Amniotic stem cell (primary cell): ENCODE data around the gene SKP2.
"Not testable (repeated sequence)": the region's sequence is repeated elsewhere in the genome, so short reads cannot be mapped to it uniquely, and the experiment has no call there.

Experiments
- DNase-seq: peaks from one replicate; lab custom pipeline; 2025; lab: John Stamatoyannopoulos, UW

The SKP2 gene

GRCh38 chr5:36156619-36157018 lies 4.7 kb downstream of the SKP2 start:
- DNase-seq: peak; percentile 59

GRCh38 chr5:36158144-36158543 lies 6.2 kb downstream of the SKP2 start:
- peak; percentile 23 for DNase-seq

DNA sequence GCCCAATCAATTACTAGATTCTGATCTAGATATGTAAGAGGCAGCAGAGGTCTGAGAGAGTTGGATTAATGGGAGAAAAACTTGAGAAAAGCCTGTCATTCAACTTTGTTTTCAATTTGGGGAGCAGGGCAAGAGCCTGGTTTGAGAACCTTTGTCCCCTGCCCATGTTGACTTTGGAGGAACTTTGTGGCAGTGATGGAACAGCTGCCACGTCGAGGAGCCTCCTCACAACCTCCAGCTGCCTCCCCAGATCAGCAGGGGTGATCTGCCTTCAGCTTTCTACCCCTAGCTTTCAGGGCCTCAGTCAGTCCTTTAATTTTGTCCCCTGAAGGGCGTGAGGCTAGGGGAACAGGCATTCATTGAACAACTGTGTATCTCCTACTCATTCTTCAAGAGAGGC lies 8.7 kb downstream of the SKP2 start:
- DNase-seq: no peak

DNA sequence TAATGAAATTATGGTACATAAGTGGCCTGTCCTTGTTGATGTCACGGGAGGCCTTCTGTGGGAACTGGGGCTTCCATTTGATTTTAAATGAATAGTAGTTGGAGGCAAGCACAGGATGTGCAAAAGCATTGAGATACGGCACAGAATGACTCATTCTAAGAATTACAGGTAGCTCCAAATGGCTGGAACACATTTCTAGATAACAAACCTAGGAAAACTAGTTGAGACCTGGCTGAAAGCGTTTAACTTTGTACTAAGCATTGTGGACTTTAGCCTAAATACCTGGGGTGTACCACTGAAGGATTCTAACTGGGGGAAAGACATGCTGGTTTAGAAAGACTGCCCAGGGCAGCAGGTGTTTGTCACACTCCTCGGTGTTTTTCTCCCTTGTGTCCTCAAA lies 9.4 kb downstream of the SKP2 start:
- DNase-seq: no peak

GRCh38 chr5:36162810-36163486 lies 11.0 kb downstream of the SKP2 start:
- DNase-seq: no peak

DNA sequence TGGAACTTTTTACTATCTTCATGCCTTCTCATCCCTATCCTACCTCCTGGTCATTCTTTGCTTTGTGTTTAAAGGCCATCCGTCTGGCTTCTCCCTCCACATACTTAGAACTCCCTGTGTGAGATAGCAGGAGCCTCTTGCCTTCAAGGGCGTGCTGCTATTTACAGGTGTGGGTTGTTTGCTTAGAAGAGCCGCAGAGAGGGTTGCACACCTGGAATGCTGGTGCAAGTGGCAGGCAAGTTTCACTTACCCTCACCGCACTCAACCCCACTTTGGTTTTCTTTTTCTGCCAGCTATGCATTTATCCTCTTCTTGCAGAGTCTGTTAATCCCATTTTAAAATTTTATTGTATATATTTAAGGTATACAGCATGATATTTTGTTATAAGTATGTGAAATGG lies 12.6 kb downstream of the SKP2 start:
- no peak for DNase-seq

- DNase-seq: no peak
These were observed 16.8 kb downstream of the SKP2 start for GRCh38 chr5:36168737-36169136.

- no peak for DNase-seq
These were observed 19.0 kb downstream of the SKP2 start for GRCh38 chr5:36170832-36171424.

DNA sequence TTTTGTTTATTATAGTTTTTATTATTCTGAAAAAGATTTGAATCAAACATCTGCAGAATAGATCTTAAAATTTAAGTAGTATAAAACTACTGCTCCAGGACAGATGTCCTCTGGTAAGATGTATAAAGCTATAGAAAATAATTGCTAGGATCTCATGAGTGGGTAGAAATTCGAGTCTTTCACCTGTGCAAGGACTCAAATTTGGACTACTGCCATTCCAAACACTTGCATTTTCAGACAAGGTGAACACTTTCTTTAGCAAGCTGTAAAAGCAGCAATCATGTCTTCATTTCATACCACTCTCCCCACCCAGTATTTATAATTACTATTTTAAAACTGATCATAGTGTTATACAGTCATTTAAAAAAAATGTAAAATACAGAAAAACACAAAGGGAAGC lies 20.7 kb downstream of the SKP2 start:
- DNase-seq: no peak

DNA sequence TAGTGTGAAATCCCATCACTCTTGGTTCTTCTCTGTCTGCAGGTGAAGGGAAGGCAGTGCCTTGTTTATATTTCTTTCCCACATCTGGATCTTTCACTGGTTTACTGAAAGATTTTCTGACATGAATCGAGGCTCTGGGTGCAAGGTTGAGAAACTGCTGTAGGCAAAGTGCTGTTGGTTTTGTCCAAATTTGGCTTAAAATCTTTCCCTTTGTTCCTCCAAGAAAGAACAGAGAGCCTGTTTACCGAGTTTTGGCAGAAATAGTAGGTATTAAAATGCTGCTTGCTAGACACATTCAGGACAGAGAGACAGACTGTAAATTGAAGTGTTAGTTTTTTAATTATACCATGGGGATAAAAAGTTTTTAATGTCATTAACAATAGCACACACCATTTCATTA lies 21.5 kb downstream of the SKP2 start:
- no peak for DNase-seq

DNA sequence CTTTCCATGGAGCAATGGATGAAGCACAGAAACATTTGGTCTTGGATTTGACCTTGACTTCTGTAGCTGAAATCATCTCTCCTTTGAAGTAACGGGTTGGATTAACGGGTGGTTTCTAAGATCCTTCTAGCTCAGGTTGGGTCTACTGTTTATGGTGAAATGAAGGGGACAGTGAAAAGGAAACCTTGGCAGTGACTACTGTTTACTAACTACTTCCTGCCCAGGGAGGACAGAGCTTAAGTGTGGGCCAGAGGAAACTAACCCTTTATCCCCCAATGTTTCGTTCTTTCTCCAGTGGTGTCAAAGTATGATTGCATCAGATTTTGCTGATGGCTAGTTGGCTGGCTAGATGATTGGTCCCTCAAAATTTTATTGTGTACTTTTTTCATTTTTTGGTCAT lies 22.2 kb downstream of the SKP2 start:
- no peak for DNase-seq

DNA sequence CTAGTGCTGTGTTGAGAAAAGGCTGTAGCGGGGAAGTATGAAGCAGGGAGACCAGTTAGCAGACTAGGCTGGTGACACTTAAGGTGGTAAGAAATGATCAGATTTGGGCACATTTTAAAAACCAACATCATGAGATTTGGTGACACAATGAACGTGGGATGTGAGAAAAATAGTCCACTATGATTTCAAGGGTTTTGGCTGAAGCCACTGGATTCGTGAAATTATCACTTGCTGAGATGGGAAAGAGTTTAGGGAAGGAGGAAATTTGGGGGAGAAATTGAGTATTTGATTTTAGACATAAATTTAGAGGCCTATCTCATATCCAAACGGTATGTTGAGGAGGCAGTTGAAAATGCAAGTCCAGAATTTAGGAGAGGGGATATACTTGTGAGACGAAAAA lies 23.1 kb downstream of the SKP2 start:
- no peak for DNase-seq

DNA sequence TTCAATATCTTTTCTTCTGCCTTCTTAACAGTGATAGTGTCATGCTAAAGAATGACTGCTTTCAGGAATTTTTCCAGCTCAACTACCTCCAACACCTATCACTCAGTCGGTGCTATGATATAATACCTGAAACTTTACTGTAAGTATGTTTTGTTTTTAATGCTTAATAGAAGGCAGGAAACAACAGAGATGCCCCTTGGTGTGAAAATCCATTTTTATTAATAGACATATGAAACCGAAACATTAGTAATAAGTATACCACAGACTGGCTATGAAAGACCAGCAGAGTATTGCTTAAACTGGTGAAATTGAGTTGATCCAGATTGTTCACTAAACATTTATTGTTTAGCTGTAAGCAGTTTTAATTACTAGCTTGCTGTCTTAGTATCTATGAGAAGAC lies 25.2 kb downstream of the SKP2 start:
- DNase-seq: no peak

GRCh38 chr5:36177715-36178523 lies 26.0 kb downstream of the SKP2 start:
- peak; percentile 14 for DNase-seq

GRCh38 chr5:36178524-36178890 lies 26.6 kb downstream of the SKP2 start:
- no peak for DNase-seq

DNA sequence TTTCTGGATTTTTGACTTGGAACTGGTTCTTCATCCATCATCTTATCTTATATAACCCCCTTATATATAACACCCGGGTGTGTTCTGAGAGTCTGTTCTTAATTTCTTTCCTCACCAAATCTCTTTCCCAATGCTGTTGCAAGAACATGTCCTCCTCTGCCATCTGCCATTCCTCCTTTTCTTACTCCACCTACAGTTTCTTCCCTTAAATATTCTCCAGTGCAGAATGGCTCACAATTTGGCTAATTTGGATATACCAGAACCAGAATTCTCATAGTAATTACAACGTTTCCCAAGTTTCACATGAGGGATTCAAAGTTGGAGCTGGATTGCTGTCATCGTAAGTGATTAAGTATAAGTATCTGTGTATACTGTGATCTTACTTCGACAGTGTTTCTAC lies 28.0 kb downstream of the SKP2 start:
- DNase-seq: no peak

- DNase-seq: no peak
These were observed 28.8 kb downstream of the SKP2 start for GRCh38 chr5:36180556-36181350.

DNA sequence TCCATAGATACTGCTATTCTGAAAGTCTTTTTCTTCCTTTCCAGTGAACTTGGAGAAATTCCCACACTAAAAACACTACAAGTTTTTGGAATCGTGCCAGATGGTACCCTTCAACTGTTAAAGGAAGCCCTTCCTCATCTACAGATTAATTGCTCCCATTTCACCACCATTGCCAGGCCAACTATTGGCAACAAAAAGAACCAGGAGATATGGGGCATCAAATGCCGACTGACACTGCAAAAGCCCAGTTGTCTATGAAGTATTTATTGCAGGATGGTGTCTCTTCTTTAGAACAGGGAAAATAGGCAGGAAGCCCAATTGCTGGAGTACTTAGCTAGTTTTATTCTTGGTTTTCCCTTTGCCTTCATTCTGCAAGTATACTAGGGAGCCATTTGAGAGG lies 29.9 kb downstream of the SKP2 start:
- no peak for DNase-seq

DNA sequence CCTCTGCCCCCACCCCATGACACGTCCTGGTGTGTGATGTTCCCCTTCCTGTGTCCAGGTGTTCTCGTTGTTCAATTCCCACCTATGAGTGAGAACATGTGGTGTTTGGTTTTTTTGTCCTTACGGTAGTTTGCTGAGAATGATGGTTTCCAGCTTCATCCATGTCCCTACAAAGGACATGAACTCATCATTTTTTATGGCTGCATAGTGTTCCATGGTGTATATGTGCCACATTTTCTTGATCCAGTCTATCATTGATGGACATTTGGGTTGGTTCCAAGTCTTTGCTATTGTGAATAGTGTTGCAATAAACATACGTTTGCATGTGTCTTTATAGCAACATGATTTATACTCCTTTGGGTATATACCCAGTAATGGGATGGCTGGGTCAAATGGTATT lies 32.5 kb downstream of the SKP2 start:
- DNase-seq: not testable (repeated sequence)

DNA sequence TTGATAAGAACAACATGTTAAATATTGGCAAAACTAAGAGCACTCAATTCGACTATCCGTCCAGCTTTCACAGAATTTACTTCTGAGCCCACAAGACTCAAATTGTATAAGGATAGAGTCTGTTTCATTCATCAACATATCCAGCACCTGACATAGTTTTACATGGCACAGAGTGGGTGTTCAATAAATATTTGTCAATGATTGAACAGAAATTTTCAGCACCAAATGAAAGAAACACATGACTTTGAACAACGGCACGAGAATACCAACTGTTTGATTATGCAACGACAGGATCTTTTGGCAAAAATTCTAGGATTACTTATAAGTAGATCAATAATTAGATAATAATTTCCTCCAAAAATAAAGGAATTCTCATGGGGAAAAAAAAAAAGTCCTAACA lies 41.8 kb downstream of the SKP2 start:
- DNase-seq: no peak

DNA sequence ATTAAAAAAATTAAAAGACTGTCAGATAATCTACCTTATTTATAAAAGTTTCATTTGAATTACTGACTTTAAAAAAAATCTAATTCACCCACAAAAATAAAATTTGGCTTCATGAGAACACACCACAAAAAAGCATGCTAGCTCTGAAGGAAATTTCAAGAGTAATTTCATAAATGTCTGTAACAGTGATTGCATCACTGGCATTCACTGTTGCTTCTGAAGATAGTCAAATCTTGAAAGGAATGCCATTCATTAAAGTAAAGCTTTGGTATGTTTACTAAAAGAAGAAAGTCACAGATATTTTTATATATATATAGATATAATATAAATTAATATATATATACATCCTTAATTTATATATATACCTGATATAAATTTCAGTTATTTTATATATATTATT lies 46.4 kb downstream of the SKP2 start:
- no peak for DNase-seq

GRCh38 chr5:36198783-36199182 lies 46.9 kb downstream of the SKP2 start:
- DNase-seq: not testable (repeated sequence)

DNA sequence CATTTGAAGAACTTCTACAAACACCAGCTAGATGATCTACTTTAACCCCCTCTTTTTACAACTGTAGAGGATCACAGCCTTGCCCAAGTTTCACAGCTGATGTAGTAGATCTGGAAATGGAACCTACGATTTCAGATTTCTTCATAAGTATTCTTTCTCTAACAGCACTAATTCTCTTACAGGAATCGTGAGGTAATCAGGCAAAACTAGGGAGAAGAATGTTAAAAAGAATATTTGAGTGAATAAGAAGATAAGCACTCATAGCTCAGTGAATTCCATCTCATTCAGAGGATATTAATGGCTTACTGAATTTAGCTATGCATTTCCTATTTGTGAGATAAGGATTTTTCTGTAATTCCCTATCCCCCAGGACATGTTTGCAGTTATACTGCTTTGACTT lies 47.7 kb downstream of the SKP2 start:
- no peak for DNase-seq
